DMS153 treated with DMSO at 0.1 percent for 48 hours (cell line): ENCODE results near the gene SLC26A11.

Experiments
- DNase-seq: peaks from one replicate; lab custom pipeline; 2025; ENCODE audit not compliant: unreplicated experiment; lab: John Stamatoyannopoulos, UW

The SLC26A11 gene

DNA sequence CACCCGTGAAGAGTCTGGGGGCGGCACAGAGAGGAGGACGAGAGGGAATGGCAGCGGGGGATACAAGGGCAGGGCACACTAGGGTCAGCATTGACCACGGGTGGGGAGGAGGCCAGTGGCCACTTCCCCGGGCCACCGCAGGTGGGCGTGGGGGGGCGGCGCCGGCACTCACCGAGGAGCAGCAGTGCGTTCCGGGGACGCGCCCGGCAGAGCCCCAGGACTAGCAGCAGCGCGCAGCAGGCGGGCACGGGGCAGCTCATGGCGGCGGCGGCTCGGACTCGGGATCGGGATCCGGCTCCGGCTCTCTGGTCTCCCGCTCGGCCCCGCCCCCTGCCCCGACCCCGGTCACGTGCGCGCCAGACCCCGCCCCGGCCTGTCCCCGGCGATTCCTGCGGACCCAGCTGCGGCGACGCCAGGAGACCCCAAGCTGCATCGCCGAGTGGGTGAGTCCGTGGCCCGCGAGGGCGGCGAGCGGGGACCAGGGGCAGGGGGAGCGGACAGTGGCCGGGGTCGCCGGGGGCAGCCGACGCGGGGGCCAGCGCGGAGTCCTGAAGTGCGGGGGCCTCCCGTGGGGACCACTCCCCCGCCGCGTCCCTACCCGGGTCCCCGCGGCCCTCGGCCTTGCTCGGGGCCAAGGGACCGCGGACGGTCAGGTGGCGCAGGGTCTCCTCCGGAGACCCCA, at the start of gene SLC26A11, which contains the start of gene SGSH:
Gene SLC26A11 (plus strand): TSS at position 374 of the 682 bp plus-strand sequence. CDS start 1,134 bp downstream, outside the sequence.
Gene SGSH (minus strand): TSS at position 280 of the 682 bp plus-strand sequence. CDS start 20 bp downstream, at position 260.
- DNase-seq: peak; percentile 46

DNA sequence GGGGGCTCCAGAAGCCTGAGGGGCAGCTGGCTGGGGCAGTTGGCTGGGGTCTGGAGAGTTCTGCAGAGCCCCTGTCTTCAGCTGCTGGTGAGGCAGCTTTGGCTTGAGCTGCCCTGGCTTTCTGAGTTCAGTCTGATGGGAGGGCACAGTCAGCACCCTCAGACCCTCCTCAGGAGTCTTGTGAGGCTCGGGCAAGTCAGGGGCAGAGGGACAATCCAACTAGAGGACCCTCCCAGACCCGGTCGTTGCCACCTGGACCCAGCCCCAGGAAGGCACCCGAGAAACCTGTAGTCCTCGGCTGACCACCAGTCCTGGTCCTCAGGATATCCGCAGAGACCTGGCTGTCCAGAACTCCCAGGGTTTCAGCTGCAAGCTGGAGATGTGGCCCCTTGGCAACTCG, 48.5 kb upstream of the SLC26A11 start:
- no peak for DNase-seq

DNA sequence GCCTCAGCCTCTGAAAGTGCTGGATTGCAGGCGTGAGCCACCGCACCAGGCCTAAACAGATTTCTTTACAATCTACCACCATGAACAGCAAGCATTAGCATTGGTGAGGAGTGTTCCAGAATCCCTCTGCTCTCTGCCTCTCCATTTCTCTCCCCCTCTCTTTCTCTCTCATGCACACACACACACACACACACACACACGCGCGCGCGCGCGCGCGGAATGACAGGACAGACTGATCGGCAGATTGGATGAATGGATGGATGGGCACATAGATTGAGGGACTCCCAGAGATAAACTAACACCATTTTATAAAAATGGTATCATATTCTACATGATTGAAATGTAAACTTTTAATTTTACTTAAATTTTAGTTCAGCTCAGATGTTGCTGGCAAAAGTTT, 47.1 kb upstream of the SLC26A11 start:
- DNase-seq: no peak

DNA sequence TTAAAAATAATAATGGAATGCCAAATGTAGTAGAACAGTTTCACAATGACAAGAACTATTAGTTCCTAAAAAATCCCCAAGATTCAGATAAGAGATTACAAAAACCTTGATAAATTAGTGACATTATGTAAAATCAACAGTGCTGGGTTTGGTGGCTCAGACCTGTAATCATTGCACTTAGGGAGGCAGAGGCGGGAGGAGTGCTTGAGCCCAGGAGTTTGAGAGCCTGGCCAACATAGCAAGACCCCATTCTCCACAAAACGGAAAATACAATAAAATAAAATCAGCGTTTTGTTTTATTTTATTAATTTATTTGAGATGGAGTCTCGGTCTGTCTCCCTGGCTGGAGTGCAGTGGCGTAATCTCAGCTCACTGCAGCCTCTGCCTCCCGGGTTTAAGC, 46.3 kb upstream of the SLC26A11 start:
- DNase-seq: no peak

DNA sequence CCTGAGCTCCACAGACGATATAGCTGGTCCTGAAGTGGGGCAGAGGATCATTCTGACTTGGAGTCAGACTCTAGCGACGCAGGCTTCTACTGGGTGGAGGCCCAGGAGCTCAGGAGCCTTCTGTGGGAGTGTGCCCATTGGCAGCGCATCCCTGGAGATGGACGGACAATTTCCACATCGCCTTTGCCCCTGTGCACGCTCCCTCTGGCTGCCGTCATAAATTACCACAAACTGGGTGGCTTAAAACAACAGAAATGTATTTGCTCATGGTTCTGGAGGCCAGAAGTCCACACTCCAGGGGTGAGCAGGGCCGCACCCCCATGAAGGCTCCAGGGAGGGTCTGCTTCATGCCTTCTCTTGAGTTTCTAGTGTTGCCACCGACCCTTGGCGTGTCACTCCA, 43.5 kb upstream of the SLC26A11 start:
- no peak for DNase-seq

DNA sequence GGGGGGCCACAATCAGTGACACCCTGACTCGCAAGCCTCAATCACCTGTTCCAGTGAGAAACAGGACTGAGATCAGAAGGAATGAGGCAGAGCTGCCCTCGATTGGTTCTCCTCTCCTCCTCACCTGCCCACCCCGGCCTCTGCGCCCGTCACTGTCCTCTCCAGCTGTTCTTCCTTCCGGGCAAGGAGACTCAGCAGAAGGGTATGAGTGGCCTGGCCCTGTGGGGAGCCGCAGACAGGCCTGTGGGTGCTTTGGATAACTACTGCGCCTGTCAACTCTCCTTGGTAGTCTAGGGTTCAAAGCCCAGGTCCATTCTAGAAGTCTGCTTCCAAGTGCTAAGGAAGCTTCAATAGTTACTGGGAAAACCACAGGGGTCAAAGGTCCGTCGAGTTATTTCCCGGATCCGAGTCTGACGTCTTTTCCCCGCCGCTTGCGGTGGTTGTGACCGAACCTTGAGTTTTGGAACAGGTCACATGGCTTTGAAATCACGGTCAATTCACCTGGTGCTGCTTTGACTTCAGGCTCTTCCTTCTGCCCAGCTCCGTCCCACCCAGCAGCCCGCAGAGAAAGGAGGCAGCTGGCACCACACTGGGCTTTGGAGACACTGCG, 42.1 kb upstream of the SLC26A11 start:
- DNase-seq: no peak

DNA sequence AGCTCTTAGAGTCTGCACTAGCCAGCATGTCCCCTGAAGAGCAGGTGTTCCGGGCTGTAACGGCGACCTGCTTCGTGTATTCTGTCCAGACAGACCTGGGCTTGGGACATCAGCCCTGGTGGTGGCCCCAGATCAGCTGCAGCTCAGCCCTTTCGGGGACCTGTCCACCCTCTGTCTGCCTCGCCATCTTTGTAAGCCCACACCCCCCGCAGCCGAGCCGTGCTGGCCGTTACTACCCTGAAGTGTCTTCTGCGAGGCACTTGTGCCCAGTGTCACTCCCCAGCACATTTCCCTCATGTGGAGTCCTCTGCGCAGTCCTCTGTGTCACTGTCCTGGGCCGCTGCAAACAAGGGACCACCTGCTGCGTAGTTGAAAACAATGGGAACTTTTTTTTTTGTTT, 40.0 kb upstream of the SLC26A11 start:
- DNase-seq: no peak

DNA sequence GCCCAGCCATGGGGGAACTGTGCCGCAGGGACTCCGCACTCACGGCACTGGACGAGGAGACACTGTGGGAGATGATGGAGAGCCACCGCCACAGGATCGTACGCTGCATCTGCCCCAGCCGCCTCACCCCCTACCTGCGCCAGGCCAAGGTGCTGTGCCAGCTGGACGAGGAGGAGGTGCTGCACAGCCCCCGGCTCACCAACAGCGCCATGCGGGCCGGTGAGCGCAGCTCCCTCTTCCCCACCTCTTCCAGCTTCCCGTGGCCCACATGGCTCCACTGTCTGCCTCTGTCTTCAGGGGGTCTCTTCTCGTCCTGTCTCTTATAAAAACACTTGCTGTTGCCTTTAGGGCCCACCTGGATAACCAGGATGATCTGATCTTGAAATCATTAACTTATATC, 38.8 kb upstream of the SLC26A11 start:
- DNase-seq: no peak

DNA sequence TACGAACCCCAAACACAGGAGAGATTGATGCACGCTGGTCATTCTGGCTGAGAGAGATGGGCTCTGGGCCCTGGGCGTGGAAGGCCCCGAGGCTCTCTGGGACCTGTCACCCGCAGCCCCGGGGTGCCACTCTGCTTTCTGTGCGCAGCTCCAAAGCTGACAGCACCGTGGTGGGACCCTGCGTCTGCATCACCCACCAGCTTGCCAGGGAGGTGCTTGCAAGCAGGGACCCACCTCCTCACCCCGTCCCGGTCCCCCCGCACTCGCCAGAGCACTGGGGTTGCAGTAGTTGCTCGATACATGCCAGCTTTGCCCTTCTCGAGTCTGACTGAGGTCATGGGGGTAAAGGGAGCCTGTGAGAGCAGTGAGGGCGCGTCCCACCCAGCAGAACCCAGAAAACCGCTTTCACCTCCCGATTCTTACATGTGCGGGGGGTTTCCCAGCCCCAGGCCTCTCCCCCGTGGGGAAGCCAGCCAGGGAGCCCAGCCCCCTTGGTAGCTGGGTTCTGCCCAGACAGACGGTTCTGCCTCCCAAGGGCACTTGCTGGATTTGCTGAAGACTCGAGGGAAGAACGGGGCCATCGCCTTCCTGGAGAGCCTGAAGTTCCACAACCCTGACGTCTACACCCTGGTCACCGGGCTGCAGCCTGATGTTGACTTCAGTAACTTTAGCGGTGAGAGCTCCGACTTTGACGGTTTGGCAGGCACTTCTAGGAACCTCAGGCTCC, 37.9 kb upstream of the SLC26A11 start:
- no peak for DNase-seq

DNA sequence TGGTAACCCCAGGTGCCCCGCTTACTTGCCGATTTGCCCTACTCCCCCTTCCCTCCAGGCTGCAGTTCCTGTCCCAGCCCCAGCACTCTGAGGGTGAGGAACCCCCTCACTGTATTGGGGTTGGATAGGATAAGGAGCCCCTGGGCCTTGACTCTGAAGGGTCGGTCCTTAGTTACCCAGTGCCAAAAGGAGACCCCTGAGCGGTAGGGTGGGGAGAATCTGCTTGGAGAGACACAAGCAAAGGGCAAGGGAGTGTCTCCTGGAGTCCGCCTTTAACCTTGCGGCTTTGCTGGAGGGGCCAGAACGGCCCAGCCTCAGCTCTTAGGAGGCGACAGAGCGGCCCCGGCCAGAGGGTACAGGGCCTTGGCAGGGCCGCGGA, 37.4 kb upstream of the SLC26A11 start:
- no peak for DNase-seq

DNA sequence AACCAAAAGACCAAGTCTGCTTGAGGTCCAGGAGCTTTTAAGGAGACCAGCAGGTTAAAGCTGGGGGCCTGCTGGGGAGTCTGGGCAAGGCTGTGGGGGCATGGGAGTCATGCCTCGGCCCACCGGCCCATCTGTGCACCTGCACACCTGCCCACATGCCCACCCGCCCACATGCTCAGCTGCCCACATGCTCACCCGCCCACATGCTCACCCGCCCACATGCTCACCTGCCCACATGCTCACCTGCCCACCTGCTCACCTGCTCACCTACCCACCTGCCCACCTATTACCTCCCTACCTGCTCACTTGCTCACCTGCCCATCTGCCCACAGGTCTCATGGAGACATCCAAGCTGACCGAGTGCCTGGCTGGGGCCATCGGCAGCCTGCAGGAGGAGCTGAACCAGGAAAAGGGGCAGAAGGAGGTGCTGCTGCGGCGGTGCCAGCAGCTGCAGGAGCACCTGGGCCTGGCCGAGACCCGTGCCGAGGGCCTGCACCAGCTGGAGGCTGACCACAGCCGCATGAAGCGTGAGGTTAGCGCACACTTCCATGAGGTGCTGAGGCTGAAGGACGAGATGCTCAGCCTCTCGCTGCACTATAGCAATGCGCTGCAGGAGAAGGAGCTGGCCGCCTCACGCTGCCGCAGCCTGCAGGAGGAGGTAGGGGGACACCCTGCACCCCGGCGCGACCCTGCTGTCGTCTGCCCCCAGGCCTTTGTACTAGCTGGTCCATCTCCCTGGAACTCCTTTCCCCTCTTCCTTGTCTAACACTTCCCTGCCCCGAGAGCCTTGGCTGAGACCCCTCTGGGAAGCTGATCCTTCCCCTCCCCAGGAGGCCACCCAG, 36.4 kb upstream of the SLC26A11 start:
- DNase-seq: no peak

DNA sequence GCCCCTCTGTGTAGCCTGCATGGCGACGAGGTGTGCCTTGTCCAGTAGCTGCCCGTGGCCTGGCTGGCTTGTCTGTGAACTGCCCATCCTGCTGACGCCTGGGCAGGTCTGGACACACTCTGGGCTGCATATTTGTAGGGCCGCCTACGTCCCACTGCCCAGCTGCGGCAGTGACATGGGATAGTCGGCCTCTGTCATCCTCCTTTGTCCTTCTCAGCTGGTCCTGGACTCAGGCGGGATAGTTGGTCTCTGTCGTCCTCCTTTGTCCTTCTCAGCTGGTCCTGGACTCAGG, 35.9 kb upstream of the SLC26A11 start:
- no peak for DNase-seq

DNA sequence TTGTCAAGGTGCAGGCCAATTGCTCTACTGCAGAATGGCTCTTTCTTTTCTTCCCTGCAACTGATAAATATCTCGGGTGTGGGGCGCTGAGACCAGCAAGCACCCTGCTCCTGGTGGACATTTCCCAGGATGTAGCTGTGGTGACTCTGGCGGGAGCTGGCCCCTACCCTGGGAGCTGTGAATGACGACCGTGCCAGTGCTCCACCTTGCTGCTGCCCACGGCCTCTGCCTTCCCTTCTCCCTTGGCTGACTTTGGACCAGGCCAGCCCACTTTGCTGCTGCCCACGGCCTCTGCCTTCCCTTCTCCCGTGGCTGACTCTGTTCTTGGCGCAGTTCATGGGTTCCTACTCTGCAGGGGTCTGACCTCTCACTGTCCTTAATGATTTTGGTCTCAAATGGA, 34.3 kb upstream of the SLC26A11 start:
- no peak for DNase-seq

DNA sequence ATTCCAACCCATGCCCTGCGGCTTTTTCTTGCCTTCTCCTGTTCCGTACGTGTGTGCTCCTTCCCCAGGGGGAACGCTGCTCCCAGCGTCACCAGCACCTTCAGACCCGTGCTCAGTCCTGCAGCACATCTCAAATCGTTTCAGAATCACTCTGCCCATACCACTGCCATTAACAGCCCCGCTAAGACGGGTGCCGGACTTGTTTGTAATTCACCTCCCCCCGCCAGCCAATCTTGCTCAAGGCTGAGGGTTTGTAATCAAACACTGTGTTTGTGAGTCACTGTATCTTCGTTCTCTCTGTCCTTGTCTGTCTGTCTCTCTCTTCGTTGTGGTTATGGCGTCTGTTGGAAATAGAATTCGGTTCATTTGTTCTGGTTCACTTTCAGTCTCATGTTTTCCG, 33.1 kb upstream of the SLC26A11 start:
- no peak for DNase-seq

DNA sequence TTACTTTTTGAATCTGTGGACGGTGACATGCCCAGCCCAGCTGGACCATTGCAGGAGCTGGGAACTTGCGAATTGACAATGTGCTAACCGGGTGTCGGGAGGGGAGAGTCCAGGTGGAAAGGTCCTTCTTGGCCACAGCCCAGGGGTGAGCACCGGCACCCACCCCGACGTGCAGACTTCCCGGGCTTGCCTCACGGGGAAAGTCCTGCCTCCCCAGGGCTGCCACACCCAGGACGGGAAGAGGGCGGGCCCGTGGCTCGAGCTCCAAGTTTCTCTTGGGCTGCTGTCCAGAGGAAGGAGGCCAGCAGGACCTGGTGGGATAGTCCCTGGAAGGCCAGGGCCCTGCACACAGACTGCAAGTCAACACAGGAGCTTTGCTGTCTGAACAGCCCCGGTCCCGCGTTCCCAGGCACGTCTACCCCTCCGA, 32.7 kb upstream of the SLC26A11 start:
- no peak for DNase-seq

DNA sequence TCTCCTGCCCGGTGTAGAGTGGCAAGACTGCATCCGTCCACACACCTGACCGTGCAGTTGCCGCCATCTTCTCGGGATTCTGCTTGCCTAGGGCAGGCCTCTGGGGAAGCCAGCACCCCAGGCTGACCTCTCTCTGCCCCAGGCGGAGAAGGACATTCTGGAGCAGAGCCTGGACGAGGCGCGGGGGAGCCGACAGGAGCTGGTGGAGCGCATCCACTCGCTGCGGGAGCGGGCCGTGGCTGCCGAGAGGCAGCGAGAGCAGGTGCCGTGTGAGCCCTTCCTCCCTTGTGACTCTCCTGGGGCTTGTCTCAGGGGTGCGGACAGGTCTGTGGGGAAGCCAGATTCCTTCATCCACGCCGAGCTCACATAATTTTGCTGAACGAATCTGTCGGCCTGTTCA, 30.6 kb upstream of the SLC26A11 start:
- DNase-seq: no peak

DNA sequence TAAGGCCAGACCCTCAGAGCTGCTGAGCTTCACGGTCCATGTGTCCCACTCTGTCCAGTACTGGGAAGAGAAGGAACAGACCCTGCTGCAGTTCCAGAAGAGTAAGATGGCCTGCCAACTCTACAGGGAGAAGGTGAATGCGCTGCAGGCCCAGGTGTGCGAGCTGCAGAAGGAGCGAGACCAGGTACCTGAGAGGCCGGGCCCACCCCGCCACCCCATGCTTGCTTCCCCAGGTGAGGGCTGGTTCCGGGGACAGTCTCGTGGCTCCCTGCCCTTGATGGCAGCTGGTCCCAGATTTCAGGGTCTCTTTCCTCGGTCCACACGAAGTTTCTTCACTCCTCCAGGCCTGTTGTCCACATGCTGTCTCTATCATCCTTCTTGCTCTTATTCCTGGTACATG, 29.5 kb upstream of the SLC26A11 start:
- no peak for DNase-seq

DNA sequence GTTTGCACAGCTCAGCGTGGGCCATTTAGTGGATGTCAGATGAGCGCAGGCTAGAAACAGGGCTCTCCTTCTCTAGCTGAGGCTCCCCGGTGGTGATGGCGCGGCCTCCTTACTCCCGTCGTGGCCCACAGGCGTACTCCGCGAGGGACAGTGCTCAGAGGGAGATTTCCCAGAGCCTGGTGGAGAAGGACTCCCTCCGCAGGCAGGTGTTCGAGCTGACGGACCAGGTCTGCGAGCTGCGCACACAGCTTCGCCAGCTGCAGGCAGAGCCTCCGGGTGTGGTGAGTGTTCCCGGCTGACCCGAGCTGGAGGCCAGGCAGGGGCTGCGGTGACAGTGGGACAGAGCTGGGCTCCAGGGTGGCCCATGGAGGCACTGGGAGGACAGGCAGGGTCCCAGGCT, 29.0 kb upstream of the SLC26A11 start:
- DNase-seq: no peak

DNA sequence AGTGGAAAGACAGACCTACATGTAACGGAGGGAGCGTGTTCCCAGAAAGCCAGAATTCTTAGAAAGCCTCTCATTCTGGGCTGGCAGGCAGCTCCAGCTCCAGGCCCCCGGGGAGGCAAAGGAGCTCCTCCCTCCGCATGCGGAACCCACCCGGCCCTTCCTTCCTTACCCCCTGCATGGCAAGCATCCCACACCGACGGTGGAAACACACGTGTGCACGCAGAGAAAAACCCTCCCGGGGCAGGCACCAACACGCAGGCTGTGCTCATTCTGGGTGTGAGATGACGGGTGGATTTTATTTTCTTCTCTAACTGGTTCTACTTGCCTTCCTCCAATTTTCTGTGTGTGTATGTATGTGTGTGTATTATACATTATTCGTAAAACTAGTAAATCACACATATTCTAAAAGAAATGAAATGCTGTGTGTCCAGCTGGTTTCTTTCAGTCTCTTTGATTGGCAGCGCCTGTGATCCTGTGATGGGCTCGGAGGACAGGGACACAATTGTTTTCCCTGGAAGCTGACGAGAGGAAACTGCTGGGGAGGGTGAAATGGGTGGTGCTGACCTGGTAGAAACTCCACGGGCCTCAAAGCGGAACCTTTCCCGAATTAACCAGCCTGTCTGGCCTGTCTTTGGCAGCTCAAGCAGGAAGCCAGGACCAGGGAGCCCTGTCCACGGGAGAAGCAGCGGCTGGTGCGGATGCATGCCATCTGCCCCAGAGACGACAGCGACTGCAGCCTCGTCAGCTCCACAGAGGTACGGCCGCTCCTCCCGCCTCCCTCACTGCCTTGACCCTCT, 28.2 kb upstream of the SLC26A11 start:
- no peak for DNase-seq

DNA sequence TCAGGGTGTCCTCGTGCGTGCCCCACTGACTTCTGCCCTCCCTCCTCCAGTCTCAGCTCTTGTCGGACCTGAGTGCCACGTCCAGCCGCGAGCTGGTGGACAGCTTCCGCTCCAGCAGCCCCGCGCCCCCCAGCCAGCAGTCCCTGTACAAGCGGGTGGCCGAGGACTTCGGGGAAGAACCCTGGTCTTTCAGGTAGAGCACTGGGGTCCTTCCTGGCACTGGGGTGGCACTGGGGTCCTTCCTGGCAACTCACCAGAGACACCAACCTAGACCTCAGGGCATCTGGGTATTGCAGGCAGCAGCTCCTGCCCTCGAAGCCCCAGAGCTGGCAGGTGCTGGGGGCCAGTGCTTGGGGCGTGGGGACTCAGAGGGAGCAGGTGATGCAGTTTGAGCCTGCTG, 25.1 kb upstream of the SLC26A11 start:
- DNase-seq: no peak
